GM19023 (cell line): ENCODE results near the gene GALNT17.
"Not testable (repeated sequence)": the region's sequence is repeated elsewhere in the genome, so short reads cannot be mapped to it uniquely, and the experiment has no call there.

Experiments
- ATAC-seq: cut with Tn5 transposase; IDR thresholded peaks from one replicate; pipeline ENCODE4 v1.9.1; 2021; ENCODE audit warnings: mild to moderate bottlenecking, moderate library complexity; ENCODE audit not compliant: unreplicated experiment

GALNT17 gene

DNA sequence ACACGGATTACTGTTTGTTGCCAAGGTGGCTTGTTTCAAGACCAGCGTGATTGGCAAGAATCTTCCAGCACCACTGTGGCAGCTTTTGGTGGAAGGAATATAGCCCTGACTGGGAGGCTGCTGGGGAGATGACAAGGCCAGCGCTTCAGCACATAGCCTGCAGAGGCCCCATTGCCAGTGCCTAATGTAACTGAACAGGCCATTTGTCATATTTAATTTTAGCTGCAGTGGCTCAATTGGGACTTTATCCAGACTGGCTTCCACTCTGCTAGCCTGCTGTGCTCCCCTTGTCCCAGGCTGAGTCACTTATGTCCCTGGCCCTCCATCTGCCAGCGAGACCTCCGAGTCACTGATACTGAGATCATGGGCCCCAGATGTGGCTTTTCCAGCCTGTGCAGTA is 483.1 kb downstream of the GALNT17 start:
- ATAC-seq = no peak

DNA sequence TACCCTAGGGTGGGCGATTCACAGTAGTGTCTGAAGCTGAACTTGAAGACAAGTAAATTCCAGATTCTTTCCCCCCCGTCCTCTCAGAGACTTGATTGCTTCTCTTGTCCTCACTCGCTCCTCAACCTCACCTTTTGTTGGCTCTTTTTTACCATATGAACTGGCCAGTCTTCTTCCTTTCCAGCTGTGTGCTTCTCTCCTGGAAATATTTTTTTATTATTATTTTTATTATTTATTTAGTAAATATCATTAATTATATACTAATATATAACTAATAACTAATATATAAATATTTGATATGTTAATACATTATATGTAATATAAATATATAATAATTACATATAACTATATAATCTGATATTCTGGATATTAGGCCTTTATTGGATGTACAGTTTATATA is 484.3 kb downstream of the GALNT17 start:
- no peak for ATAC-seq

DNA sequence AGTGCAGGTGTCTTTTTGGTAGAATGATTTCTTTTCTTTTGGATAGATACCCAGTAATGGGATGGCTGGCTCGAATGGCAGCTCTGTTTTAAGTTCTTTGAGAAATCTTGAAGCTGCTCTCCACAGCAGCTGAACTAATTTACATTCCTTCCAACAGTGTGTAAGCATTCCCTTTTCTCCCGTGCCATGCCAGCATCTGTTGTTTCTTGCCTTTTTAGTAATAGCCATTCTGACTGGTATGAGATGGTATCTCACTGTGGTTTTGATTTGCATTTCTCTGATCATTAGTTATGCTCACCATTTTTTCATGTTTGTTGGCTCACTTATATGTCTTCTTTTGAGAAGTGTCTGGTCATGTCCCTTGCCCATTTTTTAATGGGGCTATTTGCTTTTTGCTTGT is 486.3 kb downstream of the GALNT17 start:
- ATAC-seq = no peak

DNA sequence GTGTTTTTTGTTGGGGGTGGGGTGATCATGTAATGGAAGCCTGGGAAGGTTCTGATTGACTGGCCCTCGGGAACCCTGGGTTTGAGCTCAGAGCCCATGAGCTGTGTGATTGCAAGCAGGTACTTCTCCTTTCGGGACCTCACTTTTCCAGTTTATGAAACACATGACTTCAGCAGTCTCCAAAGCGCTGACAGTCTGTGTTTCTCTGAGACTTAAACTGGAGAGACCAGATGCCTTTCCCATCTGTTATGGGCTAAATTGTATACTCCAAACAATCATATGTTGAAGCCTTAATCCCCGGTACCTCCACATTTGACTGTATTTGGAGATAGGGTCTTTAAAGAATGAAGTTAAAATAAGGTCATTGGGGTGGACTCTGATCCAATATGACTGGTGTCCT is 493.6 kb downstream of the GALNT17 start:
- ATAC-seq = no peak

DNA sequence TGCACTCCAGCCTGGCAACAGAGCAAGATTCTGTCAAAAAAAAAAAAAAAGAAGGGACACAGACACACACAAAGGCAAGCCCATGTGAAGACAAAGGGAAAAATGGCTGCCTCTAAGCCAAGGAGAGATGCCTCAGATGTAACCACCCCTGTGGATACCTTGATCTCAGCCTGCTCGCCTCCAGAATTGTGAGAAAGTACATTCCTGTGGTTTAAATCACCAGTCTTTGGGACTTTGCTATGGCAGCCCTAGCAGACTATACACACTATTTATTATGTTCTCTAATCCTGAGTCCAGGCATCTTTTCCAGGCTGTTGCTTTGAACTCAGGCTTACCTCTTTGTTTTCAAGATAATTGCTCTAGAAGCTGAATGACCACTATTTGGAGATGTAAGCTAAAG is 494.3 kb downstream of the GALNT17 start:
- no peak for ATAC-seq

DNA sequence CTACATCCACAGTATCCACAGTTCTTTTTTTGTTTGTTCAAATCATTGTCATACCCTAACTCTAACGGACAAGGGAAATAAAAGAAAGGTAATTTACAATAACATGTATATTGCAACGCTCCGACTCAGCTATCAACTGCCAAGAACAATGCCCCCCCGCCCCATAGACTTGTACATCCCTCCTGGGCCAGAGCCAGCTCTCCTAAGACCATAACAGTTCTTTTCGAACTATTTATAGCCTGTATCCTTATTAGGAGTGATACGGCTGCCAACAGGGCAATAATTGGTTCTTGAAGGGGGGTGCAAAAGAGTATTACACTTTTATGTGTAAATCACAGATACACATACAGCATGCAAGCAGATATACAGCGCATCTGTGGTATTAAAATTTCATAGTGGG is 495.7 kb downstream of the GALNT17 start:
- no peak for ATAC-seq

DNA sequence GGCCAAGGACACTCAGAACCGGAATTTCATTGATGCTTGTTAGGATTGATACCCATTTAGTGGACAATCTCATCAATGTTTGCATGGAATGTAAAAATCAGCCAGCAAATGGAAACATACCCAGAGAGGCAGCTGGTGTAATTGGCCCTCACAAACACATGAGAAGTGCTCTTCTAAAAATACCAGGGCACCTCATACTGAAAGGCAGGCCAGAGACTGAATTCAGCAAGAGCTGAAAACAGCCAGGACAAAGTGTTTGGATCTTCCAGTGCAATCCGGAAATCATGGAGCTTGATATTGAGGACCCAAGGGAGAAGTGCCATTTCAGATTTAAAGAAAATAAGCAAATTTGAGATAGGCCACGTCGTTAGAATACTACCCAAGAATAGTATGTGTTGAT is 498.6 kb downstream of the GALNT17 start:
- ATAC-seq = no peak

DNA sequence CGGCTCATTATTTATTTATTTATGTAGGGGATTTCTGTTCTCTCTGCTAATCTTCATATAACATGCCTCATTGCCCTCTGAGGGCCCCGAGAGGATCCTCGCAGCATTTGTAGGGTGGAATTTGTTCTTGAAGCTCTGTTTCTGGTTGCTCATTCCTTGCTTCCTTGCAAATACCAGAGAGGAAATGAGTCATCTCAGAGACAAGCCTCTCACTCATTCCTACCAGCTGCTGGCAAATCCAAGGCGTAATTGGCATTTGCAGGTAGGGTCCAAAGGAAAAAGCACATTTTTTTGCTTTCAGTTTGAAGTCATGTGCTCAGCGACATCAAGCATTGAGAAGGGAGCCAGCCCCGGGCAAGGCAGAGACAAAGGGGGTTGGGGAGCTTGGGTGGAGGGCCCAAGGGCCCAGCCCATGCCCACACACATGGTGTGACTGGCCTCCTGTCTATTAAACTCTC is 501.6 kb downstream of the GALNT17 start:
- ATAC-seq = no peak

DNA sequence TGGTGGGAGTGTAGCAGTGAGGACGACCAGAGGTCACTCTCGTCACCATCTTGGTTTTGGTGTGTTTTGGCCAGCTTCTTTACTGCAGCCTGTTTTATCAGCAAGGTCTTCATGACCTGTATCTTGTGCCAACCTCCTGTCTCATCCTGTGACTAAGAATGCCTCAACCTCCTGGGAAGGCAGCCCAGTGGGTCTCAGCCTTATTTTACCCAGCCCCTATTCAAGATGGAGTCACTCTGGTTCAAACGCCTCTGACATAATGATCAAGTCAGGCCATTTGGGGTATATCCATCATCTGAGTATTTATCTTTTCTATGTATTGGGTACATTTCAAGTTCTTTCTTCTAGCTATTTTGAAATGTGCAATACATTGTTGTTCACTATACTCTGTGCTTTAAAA is 503.9 kb downstream of the GALNT17 start:
- ATAC-seq = not testable (repeated sequence)

DNA sequence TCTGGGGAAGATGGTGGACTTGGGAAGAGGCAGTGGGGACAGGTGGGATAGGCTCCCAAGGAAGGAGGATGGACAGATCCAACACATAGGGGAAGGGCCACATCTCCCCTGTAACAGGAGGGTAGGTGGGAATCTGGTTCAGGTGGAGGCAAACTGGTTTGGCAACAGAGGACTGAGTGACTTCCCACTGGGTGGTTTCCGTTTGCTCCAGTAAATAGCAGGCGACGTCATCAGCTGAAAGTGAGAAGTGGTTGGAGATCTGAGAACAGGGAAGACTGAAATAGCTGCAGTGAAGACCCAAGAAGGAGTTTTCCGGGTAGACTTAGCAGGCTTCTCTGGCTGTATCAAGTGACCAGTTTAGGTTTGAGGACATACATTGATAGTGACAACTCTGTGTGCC is 504.4 kb downstream of the GALNT17 start:
- no peak for ATAC-seq

DNA sequence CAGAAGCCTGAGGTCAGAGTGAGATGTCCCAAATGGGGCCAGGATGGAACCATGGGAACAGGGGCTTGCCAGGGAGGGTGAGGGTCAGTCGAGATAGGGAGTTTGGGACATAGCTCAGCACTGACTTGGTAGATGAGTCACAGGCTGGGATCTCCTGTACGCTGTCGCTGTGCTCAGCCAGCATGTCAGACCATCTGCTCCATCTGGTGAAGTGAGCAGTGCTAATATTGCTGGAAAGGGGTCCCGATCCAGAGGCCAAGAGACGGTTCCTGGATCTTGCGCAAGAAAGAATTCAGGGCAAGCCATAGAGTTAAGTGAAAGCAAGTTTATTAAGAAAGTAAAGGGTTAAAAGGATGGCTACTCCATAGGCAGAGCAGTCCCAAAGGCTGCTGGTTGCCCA is 505.6 kb downstream of the GALNT17 start:
- no peak for ATAC-seq

DNA sequence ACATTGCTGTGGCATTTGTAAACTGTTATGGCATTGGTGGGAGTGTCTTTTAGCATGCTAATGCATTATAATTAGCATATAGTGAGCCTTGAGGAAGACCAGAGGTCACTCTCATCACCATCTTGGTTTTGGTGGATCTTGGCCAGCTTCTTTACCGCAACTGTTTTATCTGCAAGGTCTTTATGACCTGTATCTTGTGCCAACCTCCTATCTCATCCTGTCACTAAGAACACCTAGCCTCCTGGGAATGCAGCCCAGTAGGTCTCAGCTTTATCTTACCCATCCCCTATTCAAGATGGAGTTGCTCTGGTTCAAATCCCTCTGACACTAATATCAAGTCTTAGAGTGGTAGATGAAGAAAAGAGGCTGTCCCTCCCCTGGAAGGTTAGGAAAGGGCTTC is 506.2 kb downstream of the GALNT17 start:
- no peak for ATAC-seq

DNA sequence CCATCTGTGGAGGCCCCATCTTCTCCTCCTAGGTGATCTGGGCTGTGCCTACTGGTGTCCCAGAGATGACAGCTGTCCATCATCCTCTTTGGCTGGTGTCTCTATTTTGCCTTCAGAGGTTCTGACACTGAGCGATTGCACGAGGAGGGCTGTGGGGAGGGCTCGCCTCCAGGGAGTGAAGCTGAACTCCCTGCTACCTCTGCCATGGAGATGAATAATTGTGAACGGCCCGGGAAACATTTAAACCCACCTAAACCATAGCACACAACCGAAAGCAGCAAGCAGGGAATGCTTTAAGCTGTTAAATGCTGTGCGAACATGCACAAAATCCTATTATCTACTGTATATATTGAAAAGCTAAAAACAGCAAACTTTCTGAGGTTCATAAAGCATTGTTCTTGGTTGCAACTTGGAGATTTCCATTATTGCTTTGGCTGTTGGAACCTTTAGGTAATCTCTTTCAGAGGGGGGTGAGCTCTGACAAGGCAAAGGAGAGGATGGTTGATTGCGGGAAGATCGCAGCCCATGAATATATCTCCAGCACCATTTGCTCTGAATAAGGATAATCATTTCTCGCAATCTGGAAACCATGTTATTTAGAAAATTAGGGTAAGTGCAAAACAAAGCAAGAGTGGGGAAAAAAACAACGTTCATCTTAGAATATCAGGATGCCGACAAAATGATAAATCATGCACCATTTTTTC is 507.6 kb downstream of the GALNT17 start:
- no peak for ATAC-seq

DNA sequence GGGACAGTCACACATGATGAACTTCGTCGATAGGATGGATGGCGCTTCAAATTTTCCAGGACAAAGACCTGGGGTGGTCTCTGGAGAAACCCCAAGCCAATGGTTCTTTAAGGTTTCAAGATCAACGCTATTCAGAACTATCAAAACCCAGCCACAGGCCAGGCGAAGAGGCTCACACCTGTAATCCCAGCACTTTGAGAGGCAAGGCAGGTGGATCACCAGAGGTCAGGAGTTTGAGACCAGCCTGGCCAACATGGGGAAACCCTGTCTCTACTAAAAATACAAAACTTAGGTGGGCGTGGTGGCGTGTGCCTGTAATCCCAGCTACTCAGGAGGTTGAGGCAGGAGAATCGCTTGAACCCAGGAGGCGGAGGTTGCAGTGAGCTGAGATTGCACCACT is 511.1 kb downstream of the GALNT17 start:
- ATAC-seq = not testable (repeated sequence)

DNA sequence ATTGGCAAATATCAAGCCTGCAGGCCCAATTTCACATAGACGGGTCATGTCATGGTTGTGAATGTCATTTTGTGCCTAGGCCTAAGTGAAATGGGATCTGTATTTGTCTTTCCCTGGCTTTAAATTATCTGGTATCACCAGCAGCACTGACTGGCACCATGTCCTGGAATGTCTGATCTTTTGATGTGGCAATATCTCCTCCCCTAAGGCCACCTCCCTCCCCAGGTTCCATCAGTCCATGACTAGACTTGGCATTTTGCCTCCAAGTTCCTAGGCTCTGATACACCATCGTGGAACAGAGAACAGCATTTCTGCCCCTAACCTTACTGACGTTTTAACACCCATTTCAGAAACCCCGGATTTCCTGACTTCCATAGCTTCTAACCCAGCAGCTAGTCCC is 513.9 kb downstream of the GALNT17 start:
- no peak for ATAC-seq

DNA sequence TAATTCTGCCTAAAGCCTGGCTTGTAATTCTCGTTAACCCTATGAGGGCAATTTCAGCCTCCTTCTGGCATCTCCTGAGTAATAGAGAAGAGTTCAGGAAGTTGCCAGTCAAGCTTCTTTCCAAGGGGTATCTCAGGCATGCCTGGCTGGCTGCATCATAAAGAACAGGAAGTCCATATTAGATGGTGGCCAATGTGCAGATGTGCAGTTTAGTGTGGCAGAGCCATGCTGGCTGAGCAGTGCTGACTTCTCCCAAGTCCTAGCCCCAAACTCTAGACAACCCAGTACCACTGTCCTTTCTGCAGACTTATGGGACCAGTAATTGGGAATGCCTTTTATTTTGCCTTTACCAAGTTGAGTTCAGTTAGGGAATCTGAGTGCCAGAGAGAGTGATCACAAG is 517.9 kb downstream of the GALNT17 start:
- ATAC-seq = no peak

DNA sequence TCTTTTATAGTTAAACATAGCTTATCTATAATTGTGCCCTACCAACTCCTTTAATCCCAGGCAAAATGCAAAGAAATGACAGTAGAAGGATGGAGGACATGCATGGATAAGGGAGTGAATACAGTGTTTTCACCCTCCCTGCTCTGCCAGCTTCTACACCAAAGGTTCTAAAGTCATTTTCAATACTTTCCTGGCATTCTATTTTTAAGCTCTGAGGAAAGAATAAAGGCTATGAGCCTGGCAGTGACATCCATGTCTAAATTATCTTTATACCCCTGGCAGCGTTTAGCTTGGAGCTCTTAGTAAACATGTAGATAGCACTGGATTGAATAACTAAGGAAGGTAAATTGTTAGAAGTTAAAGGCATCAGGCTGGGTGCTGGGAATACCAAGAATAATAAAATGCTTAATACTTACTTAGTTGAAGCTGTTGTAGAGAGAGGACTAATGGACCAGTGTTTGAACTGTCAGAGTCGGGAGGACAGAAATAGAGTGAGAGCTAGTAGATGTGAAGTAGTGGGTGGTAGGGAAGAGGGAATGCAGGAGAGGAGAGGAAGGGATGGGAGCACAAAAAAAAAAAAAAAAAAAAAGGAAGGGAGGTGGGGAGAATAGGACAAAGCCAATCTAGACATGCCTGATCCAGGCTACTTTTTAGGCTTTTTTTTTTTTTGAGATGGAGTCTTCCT is 518.9 kb downstream of the GALNT17 start:
- no peak for ATAC-seq

DNA sequence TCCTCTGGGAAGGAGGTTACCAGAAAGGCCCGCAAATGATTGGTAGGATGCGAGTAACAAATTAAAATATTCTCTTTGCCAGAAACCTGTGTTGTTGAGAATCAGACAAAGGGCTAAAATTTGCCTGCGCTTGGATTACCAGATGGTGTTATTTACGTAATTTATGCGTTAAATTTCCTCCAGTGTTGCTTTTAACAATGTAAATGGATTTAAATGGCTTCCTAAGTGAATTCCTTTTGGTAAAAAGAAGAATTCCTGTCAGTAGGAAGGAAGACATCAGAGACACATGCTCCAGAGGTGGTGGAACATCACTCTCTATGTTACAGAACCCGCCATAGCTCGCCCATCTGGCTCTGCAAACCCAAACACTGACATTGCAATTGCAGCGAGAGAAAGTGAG is 520.6 kb downstream of the GALNT17 start:
- no peak for ATAC-seq

DNA sequence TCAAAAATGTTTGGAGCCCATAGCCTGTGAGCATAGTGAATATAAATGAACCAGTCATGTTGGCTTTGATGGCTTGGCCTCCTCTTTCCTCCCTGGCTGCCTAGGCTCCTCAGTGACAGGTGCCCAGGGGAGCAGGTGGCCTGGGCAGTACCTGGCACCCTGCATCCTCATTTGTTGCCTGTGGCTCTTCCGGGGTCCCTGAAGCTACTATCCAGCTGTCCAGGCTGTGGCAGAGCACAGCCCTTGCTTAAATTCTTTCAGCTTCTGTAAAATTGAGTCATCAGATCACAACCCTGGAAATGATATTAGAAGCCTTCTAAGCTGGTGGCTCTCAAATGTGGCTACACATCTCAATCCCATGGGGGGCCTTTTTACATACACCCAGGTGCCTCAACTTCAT is 525.4 kb downstream of the GALNT17 start:
- ATAC-seq = no peak

DNA sequence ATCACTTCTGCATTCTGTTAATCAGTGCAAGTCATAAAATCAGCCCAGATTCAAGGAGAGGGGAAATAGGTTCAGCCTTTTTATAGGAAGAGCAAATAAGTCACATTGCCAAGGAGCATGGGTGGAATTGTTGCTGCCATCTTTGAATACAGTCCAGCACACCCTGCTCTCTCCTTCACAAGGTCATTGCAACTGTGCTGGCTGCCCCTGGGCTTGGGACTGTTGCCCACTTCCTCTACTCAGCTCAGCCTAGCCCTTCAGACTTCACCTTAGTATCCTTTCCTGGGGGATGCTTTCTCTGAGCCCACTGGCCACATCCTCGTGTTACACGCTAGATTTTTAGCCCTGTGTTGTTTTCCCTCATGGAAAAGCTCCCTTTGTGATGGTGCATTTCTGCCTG is 527.7 kb downstream of the GALNT17 start:
- ATAC-seq = no peak

DNA sequence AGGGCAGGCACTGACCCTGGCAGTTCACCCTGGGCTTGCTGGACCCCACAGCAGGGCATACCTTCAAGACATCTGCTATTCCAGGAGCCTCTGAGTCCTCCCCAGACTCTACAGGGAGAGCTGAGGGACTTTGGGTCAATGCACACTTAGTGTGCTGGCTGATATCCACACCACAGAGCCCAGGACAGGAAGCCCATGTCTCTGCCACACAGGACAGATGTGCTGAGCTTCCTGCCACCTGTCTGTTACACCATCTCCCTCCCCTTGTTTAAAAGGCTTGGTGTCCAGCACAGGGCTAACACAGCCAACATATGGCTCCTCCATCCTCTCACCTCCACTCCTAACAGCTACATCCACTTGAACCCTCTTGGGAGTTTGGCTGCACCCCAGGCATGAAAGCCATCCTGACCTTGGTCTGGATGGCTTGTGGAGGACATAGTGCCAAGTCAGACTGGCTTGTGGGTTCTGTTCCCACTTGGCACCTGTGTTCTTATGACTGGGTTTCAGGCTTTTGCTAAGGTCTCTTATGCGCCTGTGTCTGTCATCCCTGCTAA is 529.8 kb downstream of the GALNT17 start:
- ATAC-seq = no peak

DNA sequence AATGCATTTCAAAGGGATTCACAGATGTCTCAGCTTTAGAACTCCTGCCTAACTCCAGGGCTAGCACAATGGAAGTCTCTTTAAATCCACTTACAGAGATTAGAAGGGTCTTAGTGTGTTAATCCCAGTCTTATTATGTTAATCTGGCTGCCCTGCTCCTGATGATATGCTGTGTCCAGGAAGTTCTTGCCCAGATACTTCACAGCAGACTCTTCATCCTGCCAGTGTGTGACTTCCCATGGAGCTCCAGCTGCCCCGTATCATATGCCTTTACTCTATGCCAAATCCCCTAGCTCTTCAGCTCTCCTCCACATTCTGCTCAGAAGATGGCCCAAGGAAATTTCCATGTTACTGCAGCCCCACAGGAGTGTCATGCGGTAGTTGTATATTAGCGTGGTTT is 533.8 kb downstream of the GALNT17 start:
- ATAC-seq = no peak
